ENCODE results near the gene FBXO24. TPM values are rescaled to one million over a fixed set of nuclear protein-coding genes. Genes with fewer than 3 reads are reported as not detected.

Gene FBXO24
- polyA plus RNA-seq, 1 of the 3 experiments (the other 2 are of a cell fraction) = 0.94 TPM

DNA sequence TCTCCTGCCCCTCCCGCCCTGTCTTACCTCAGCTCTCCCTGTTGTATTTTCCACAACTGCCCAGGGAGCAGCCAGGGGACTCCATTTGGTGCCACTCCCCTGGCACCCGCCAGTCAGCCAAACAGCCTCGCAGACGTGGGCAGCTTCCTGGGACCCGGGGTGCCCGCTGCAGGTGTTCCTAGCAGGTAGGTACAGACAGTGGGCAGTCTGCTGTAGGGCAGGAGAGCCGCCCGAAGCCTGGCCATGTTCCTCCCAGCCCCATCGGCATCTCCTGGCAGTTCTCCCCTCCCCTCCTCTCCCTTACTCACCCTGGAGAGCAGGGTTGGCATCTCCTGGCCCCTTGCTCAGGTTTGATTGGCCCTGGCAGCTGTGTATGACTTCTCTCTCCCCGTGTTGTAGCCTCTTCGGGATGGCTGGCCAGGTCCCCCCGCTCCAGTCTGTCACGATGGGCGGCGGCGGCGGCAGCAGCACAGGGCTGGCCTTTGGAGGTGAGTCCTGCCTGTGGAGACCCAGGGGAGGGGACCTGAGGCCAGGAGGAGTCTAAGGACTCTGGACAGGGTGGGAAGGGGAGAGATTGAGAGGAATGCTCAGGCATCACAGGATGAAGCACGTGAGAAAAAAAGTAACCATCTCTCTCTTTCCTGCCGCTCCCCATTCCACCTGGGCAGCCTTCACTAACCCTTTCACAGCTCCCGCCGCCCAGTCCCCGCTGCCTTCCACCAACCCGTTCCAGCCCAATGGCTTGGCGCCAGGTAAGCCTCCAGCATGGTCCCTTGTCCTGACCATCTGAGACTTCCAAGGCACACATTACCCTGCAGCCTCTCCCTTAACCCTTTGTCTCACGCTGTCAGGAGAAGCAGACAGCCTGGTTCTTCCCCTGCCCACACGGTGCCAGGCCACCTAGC, 23.7 kb upstream of the FBXO24 start:
- H3K36me3 ChIP-seq (replicated peaks in 1 of 2; ENCODE audit: control insufficient read depth in 1 of 2, insufficient read depth in 2 of 2, low read length in 1 of 2) = peaks cover 0 to 3% of the 10 kb centered on the region in 2 experiments
- H4K20me1 ChIP-seq (ENCODE audit: insufficient read depth) = no peaks in the 10 kb centered on the region
- no peak overlapping the region for H3K4me3 ChIP-seq (ENCODE audit: low read depth in 2 of 2, low read length in 1 of 2)
- H3K27ac ChIP-seq (ENCODE audit: low read depth in 2 of 2, low read length in 1 of 2) = no peak overlapping the region
- H3K27me3 ChIP-seq (ENCODE audit: insufficient read depth) = no peaks in the 10 kb centered on the region
- no peak for TF ChIP-seq POLR2AphosphoS5 (IDR thresholded peaks at IDR 0.05; ENCODE audit: low read depth, low read length)
- no peak for TF ChIP-seq USF1 (IDR thresholded peaks at IDR 0.05; ENCODE audit: borderline replicate concordance, low read depth)
- no peak for TF ChIP-seq JUND (IDR thresholded peaks at IDR 0.05)
- TF ChIP-seq FOXM1 (IDR thresholded peaks at IDR 0.05; ENCODE audit: low read depth) = no peak
- TF ChIP-seq RFX5 (IDR thresholded peaks at IDR 0.05; ENCODE audit: low read length) = no peak
- TF ChIP-seq ELF1 (IDR thresholded peaks at IDR 0.05) = no peak
- no peak for TF ChIP-seq CHD2 (IDR thresholded peaks at IDR 0.05; ENCODE audit: low read length, partially characterized antibody)
- TF ChIP-seq MEF2A (IDR thresholded peaks at IDR 0.05; ENCODE audit: borderline replicate concordance, low read depth) = no peak
- TF ChIP-seq GATA2 (CRISPR knock-in tag; IDR thresholded peaks at IDR 0.05) = no peak
- no peaks in the 10 kb centered on the region for H3K9me2 ChIP-seq
- H3K9ac ChIP-seq = no peak overlapping the region
- H3K4me1 ChIP-seq (ENCODE audit: control insufficient read depth in 1 of 2, insufficient read depth in 2 of 2, low read depth in 1 of 2, low read length in 1 of 2) = peaks cover 0 to 13% of the 10 kb centered on the region in 2 experiments; a peak in 1 of 4 replicates
- no peaks in the 10 kb centered on the region for H3K9me3 ChIP-seq
- DNase-seq = peak; percentile 17
- H3K4me2 ChIP-seq = no peak overlapping the region
- H3K79me2 ChIP-seq (ENCODE audit: insufficient read depth) = no peaks in the 10 kb centered on the region
- ChIA-PET POLR2A (no interaction called here), CTCF (interaction anchor here (0.6 to 16.6 kb wide), 18 partner anchors 9 to 290 kb away, joined by 3 to 398 read pairs (median 23); partner anchors contain the start of genes AGFG2, FBXO24, GIGYF1 and LRCH4)
- H3F3A ChIP-seq (replicated peaks; ENCODE audit: insufficient read depth) = peaks cover 9% of the 10 kb centered on the region
- 90% methylated on average over 26 of the region's 26 CpGs for WGBS (ENCODE audit: low lambda C conversion rate)
- no peak overlapping the region for H2AFZ ChIP-seq (ENCODE audit: low read depth)

GRCh38 chr7:100563100-100563564, 23.0 kb upstream of the FBXO24 start:
- H3K36me3 ChIP-seq (replicated peaks in 1 of 2; ENCODE audit: control insufficient read depth in 1 of 2, insufficient read depth in 2 of 2, low read length in 1 of 2) = peaks cover 0 to 3% of the 10 kb centered on the region in 2 experiments
- no peaks in the 10 kb centered on the region for H3K79me2 ChIP-seq (ENCODE audit: insufficient read depth)
- H3K27ac ChIP-seq (ENCODE audit: low read depth in 2 of 2, low read length in 1 of 2) = no peak overlapping the region
- ChIA-PET POLR2A (interaction anchor here (1.5 kb wide), 1 partner anchor 22 kb away, joined by 3 read pairs; no protein-coding TSS in a partner anchor), CTCF (interaction anchor here (0.6 to 16.6 kb wide), 41 partner anchors 9 to 289 kb away, joined by 3 to 398 read pairs (median 6); partner anchors contain the start of genes AGFG2, FBXO24, GIGYF1 and LRCH4)
- H3K27me3 ChIP-seq (ENCODE audit: insufficient read depth) = no peaks in the 10 kb centered on the region
- H2AFZ ChIP-seq (ENCODE audit: low read depth) = no peak overlapping the region
- H3K9me3 ChIP-seq = no peaks in the 10 kb centered on the region
- H4K20me1 ChIP-seq (ENCODE audit: insufficient read depth) = no peaks in the 10 kb centered on the region
- H3F3A ChIP-seq (replicated peaks; ENCODE audit: insufficient read depth) = peaks cover 9% of the 10 kb centered on the region
- no peak overlapping the region for H3K4me2 ChIP-seq
- 78% methylated on average over 8 of the region's 8 CpGs for WGBS (ENCODE audit: low lambda C conversion rate)
- H3K4me3 ChIP-seq (ENCODE audit: low read depth in 2 of 2, low read length in 1 of 2) = no peak overlapping the region
- no peak for DNase-seq
- H3K9ac ChIP-seq = no peak overlapping the region
- peaks cover 0 to 20% of the 10 kb centered on the region in 2 experiments; a peak in 1 of 4 replicates for H3K4me1 ChIP-seq (ENCODE audit: control insufficient read depth in 1 of 2, insufficient read depth in 2 of 2, low read depth in 1 of 2, low read length in 1 of 2)
- no peaks in the 10 kb centered on the region for H3K9me2 ChIP-seq
- TF ChIP-seq, protein P1, sequence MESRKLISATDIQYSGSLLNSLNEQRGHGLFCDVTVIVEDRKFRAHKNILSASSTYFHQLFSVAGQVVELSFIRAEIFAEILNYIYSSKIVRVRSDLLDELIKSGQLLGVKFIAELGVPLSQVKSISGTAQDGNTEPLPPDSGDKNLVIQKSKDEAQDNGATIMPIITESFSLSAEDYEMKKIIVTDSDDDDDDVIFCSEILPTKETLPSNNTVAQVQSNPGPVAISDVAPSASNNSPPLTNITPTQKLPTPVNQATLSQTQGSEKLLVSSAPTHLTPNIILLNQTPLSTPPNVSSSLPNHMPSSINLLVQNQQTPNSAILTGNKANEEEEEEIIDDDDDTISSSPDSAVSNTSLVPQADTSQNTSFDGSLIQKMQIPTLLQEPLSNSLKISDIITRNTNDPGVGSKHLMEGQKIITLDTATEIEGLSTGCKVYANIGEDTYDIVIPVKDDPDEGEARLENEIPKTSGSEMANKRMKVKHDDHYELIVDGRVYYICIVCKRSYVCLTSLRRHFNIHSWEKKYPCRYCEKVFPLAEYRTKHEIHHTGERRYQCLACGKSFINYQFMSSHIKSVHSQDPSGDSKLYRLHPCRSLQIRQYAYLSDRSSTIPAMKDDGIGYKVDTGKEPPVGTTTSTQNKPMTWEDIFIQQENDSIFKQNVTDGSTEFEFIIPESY (IDR thresholded peaks at IDR 0.05; ENCODE audit: borderline replicate concordance, low read depth) = no peak
- TF ChIP-seq CHD2 (IDR thresholded peaks at IDR 0.05; ENCODE audit: low read length, partially characterized antibody) = no peak
- TF ChIP-seq, protein P2, sequence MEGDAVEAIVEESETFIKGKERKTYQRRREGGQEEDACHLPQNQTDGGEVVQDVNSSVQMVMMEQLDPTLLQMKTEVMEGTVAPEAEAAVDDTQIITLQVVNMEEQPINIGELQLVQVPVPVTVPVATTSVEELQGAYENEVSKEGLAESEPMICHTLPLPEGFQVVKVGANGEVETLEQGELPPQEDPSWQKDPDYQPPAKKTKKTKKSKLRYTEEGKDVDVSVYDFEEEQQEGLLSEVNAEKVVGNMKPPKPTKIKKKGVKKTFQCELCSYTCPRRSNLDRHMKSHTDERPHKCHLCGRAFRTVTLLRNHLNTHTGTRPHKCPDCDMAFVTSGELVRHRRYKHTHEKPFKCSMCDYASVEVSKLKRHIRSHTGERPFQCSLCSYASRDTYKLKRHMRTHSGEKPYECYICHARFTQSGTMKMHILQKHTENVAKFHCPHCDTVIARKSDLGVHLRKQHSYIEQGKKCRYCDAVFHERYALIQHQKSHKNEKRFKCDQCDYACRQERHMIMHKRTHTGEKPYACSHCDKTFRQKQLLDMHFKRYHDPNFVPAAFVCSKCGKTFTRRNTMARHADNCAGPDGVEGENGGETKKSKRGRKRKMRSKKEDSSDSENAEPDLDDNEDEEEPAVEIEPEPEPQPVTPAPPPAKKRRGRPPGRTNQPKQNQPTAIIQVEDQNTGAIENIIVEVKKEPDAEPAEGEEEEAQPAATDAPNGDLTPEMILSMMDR (IDR thresholded peaks at IDR 0.05) = no peak
- TF ChIP-seq TCF12 (IDR thresholded peaks at IDR 0.05) = no peak
- no peak for TF ChIP-seq POLR2AphosphoS5 (IDR thresholded peaks at IDR 0.05; ENCODE audit: low read depth, low read length)
- TF ChIP-seq EZH2phosphoT487 (IDR thresholded peaks at IDR 0.05; ENCODE audit: borderline replicate concordance, low read depth) = no peak
- TF ChIP-seq TEAD4 (IDR thresholded peaks at IDR 0.05; ENCODE audit: borderline replicate concordance, insufficient read depth) = no peak
- TF ChIP-seq NFIC (IDR thresholded peaks at IDR 0.05; ENCODE audit: borderline replicate concordance) = no peak
- TF ChIP-seq SMC3 (IDR thresholded peaks at IDR 0.05; ENCODE audit: low read depth, low read length) = no peak
- TF ChIP-seq, protein P3, sequence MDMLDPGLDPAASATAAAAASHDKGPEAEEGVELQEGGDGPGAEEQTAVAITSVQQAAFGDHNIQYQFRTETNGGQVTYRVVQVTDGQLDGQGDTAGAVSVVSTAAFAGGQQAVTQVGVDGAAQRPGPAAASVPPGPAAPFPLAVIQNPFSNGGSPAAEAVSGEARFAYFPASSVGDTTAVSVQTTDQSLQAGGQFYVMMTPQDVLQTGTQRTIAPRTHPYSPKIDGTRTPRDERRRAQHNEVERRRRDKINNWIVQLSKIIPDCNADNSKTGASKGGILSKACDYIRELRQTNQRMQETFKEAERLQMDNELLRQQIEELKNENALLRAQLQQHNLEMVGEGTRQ (IDR thresholded peaks at IDR 0.05; ENCODE audit: borderline replicate concordance, low read depth, low read length) = no peak
- TF ChIP-seq FOXJ3 (CRISPR knock-in tag; IDR thresholded peaks at IDR 0.05) = no peak
- TF ChIP-seq PBX3 (IDR thresholded peaks at IDR 0.05) = no peak
- TF ChIP-seq TAF1 (IDR thresholded peaks at IDR 0.05; ENCODE audit: borderline replicate concordance, low read depth, low read length) = no peak
- TF ChIP-seq FOXM1 (IDR thresholded peaks at IDR 0.05; ENCODE audit: low read depth) = no peak
